ENCODE measurements around the gene GTPBP1. TPM values are rescaled to one million over a fixed set of nuclear protein-coding genes. Genes with fewer than 3 reads are reported as not detected.

Gene GTPBP1
- total RNA-seq, 1 experiment from 2014 or later: 94.7 TPM

- Histone ChIP-seq H3K36me3 (ENCODE audit: low read depth) (peaks cover 43% of the 10 kb centered on the region; the same call in 1 of the 2 replicates), H3K4me2 (peak overlapping the region; percentile 92), H3F3A (ENCODE audit: insufficient read depth, low read depth) (peaks cover 61% of the 10 kb centered on the region), H3K9me3 (ENCODE audit: insufficient read depth, low read depth) (no peaks in the 10 kb centered on the region), H3K79me2 (ENCODE audit: low read depth) (peaks cover 81% of the 10 kb centered on the region), H3K27me3 (ENCODE audit: insufficient read depth, low read depth) (no peaks in the 10 kb centered on the region), H3K9me2 (ENCODE audit: insufficient read depth) (no peaks in the 10 kb centered on the region), H2AFZ (no peak overlapping the region), H3K4me3 (peak overlapping the region; percentile 82), H3K27ac (peak overlapping the region; percentile 88), H4K20me1 (ENCODE audit: insufficient read depth) (peaks cover 14% of the 10 kb centered on the region; the same call in 1 of the 2 replicates), H3K4me1 (replicated peaks; ENCODE audit: insufficient read depth) (peaks cover 56% of the 10 kb centered on the region)
- CTCF ChIA-PET: interaction anchor here (0.7 kb wide), 1 partner anchor 121 kb away, joined by 3 read pairs; no protein-coding TSS in a partner anchor
- TF ChIP-seq EZH2 (IDR thresholded peaks at IDR 0.05; ENCODE audit: low read depth) (no peak), CTCF (conservative IDR thresholded peaks at IDR 0.05) (no peak)
- intact Hi-C loops (cut with micrococcal nuclease; ENCODE audit: unreplicated experiment): loop anchor here (2.0 kb wide), 1 partner anchor 58 kb away; the partner anchor contains the start of gene SUN2
- no TSS peak for BruUV-seq (replicated peaks)
- DNase-seq: peak; percentile 64 to 89
- POLR2A ChIA-PET (ENCODE audit: unreplicated experiment): interaction anchor here (0.6 to 1.6 kb wide), 8 partner anchors 9 to 697 kb away, joined by 3 to 12 read pairs (median 5); partner anchors contain the start of genes GTPBP1 and TOMM22
Observed at GRCh38 chr22:38696606-38697424, 8.9 kb upstream of the GTPBP1 start.

- peaks cover 39% of the 10 kb centered on the region; the same call in 1 of the 2 replicates for H3K36me3 ChIP-seq (ENCODE audit: low read depth)
- DNase-seq: no peak
- H3F3A ChIP-seq (ENCODE audit: insufficient read depth, low read depth): peaks cover 63% of the 10 kb centered on the region
- CTCF ChIA-PET: no interaction called here
- peaks cover 14% of the 10 kb centered on the region; the same call in 1 of the 2 replicates for H4K20me1 ChIP-seq (ENCODE audit: insufficient read depth)
- peak overlapping the region; percentile 88 for H3K27ac ChIP-seq
- no peak overlapping the region for H2AFZ ChIP-seq
- peak overlapping the region; percentile 82 for H3K4me3 ChIP-seq
- peak overlapping the region; percentile 92 for H3K4me2 ChIP-seq
- POLR2A ChIA-PET (ENCODE audit: unreplicated experiment): interaction anchor here (0.6 to 1.6 kb wide), 4 partner anchors 8 to 28 kb away, joined by 3 to 12 read pairs (median 6); partner anchors contain the start of genes GTPBP1 and TOMM22
- no peaks in the 10 kb centered on the region for H3K27me3 ChIP-seq (ENCODE audit: insufficient read depth, low read depth)
- no peak for TF ChIP-seq EZH2 (IDR thresholded peaks at IDR 0.05; ENCODE audit: low read depth)
- TF ChIP-seq CTCF (conservative IDR thresholded peaks at IDR 0.05): no peak
- H3K4me1 ChIP-seq (replicated peaks; ENCODE audit: insufficient read depth): peaks cover 57% of the 10 kb centered on the region
- no peaks in the 10 kb centered on the region for H3K9me3 ChIP-seq (ENCODE audit: insufficient read depth, low read depth)
- H3K79me2 ChIP-seq (ENCODE audit: low read depth): peaks cover 75% of the 10 kb centered on the region
- intact Hi-C loops (cut with micrococcal nuclease; ENCODE audit: unreplicated experiment): loop anchor here (2.0 kb wide), 1 partner anchor 57 kb away; the partner anchor contains the start of gene SUN2
- no TSS peak for BruUV-seq (replicated peaks)
- no peaks in the 10 kb centered on the region for H3K9me2 ChIP-seq (ENCODE audit: insufficient read depth)
Observed at GRCh38 chr22:38697425-38698089, 8.2 kb upstream of the GTPBP1 start.

- peaks cover 66% of the 10 kb centered on the region for H3K79me2 ChIP-seq (ENCODE audit: low read depth)
- intact Hi-C loops (cut with micrococcal nuclease; ENCODE audit: unreplicated experiment): no loop called here
- H3K27me3 ChIP-seq (ENCODE audit: insufficient read depth, low read depth): no peaks in the 10 kb centered on the region
- peaks cover 57% of the 10 kb centered on the region for H3K4me1 ChIP-seq (replicated peaks; ENCODE audit: insufficient read depth)
- peaks cover 14% of the 10 kb centered on the region; the same call in 1 of the 2 replicates for H4K20me1 ChIP-seq (ENCODE audit: insufficient read depth)
- peak overlapping the region; percentile 88 for H3K27ac ChIP-seq
- H3K4me3 ChIP-seq: peak overlapping the region; percentile 82
- peak overlapping the region; percentile 92 for H3K4me2 ChIP-seq
- H3K9me2 ChIP-seq (ENCODE audit: insufficient read depth): no peaks in the 10 kb centered on the region
- H3K9me3 ChIP-seq (ENCODE audit: insufficient read depth, low read depth): no peaks in the 10 kb centered on the region
- H2AFZ ChIP-seq: no peak overlapping the region
- H3K36me3 ChIP-seq (ENCODE audit: low read depth): peaks cover 32% of the 10 kb centered on the region; the same call in 1 of the 2 replicates
- ChIA-PET POLR2A (ENCODE audit: unreplicated experiment) (interaction anchor here (0.6 to 0.7 kb wide), 4 partner anchors 13 to 384 kb away, joined by 3 to 9 read pairs (median 4); partner anchors contain the start of gene TOMM22), CTCF (interaction anchor here (1.1 kb wide), 1 partner anchor 17 kb away, joined by 6 read pairs; the partner anchor contains the start of gene TOMM22)
- no peak for DNase-seq
- no peak for TF ChIP-seq CTCF (conservative IDR thresholded peaks at IDR 0.05)
- TF ChIP-seq EZH2 (IDR thresholded peaks at IDR 0.05; ENCODE audit: low read depth): no peak
- BruUV-seq (replicated peaks): no TSS peak
- peaks cover 58% of the 10 kb centered on the region for H3F3A ChIP-seq (ENCODE audit: insufficient read depth, low read depth)
Observed at GRCh38 chr22:38698407-38699094, 7.2 kb upstream of the GTPBP1 start.

Data from PC-9 (cell line).